K562 (cell line): Measurements from ENCODE around the gene HNRNPA2B1. TPM values are rescaled to one million over a fixed set of nuclear protein-coding genes. Genes with fewer than 3 reads are reported as not detected.

Experiments
- COPS2 ChIP-seq: fragments of 450-650 bp; conservative IDR thresholded peaks from 2 replicates; pipeline ENCODE4 v1.6.1; 2016; ENCODE audit warnings: mild to moderate bottlenecking, moderate library complexity
- GABPA ChIP-seq: fragments of 200-800 bp; sonication (Bioruptor generic); conservative IDR thresholded peaks from 2 replicates; pipeline ENCODE4 v1.6.1; 2016; ENCODE audit warnings: low read depth, missing genetic modification characterization, missing compliant biosample characterization
- HNRNPL ChIP-seq: fragments of 200-400 bp; formaldehyde crosslinking; IDR thresholded peaks from 2 replicates; pipeline ENCODE4 v1.6.1; 2017; ENCODE audit warnings: low read depth, mild to moderate bottlenecking, low read length
- HOMEZ ChIP-seq: fragments of 250-450 bp; sonication (Bioruptor Pico); IDR thresholded peaks from 2 replicates; pipeline ENCODE4 v1.4.0; 2020; ENCODE audit warnings: mild to moderate bottlenecking, moderate library complexity
- KDM5B ChIP-seq: fragments of 200-600 bp; sonication (generic); IDR thresholded peaks from 2 replicates; pipeline ENCODE4 v1.6.1; 2012; ENCODE audit warnings: low read depth, mild to moderate bottlenecking, moderate library complexity, low read length, control low read depth, inconsistent platforms; ENCODE audit not compliant: insufficient replicate concordance
- PHTF2 ChIP-seq: fragments of 250-450 bp; sonication (Bioruptor Pico); IDR thresholded peaks from 2 replicates; pipeline ENCODE4 v1.5.0; 2021; ENCODE audit warnings: mild to moderate bottlenecking
- POLR2A ChIP-seq: fragments of 450-650 bp; conservative IDR thresholded peaks from 2 replicates; pipeline ENCODE4 v1.6.1; 2016
- SPI1 ChIP-seq: IDR thresholded peaks from 2 replicates; pipeline ENCODE4 v1.6.1; 2011; ENCODE audit warnings: low read depth, low read length, control low read depth, borderline replicate concordance
- ZBTB33 ChIP-seq: sonication (generic); formaldehyde crosslinking; IDR thresholded peaks from 2 replicates; pipeline ENCODE4 v1.8.1; 2023; ENCODE audit warnings: mild to moderate bottlenecking, missing genetic modification reagents
- ZFP36 ChIP-seq: fragments of 150-350 bp; IDR thresholded peaks from 2 replicates; pipeline ENCODE4 v1.6.1; 2018; ENCODE audit warnings: low read length, low read depth; ENCODE audit not compliant: partially characterized antibody
- ZNF764 ChIP-seq: fragments of 250-450 bp; sonication (Bioruptor Pico); IDR thresholded peaks from 2 replicates; pipeline ENCODE4 v1.4.0; 2020; ENCODE audit warnings: low read depth, mild to moderate bottlenecking, moderate library complexity
- polyA plus RNA-seq, 8 experiments: library from polyadenylated mRNA; depleted of rRNA in 4 of 8; stranded (reverse) in 5 of 8; unstranded in 3 of 8; fragments of >200 nt; fragmentation: Nextera tagmentation in 2 of 8; fragmentation: Illumina TruSeq in 1 of 8; extraction: Ambion mirVana in 2 of 8; extraction: Trizol in 1 of 8; gene quantifications; 2 replicates each; pipeline versions ENCODE4 v1.2.1 to v1.2.3, GENCODE V29; 2011 to 2014; ENCODE audit warnings: inconsistent platforms in 1 of 8, missing spikeins in 1 of 8
- total RNA-seq, 7 experiments: library from RNA; depleted of rRNA in 6 of 7; stranded (reverse); fragments of >200 nt in 6 of 7; fragmentation: Illumina TruSeq in 2 of 7; extraction: Trizol in 2 of 7; gene quantifications; 2 replicates each; pipeline versions ENCODE4 v1.2.1 to v1.2.3, GENCODE V29; 2011 to 2021; ENCODE audit warnings: low replicate concordance in 1 of 7
- TF ChIP-seq, protein P1 (sequence below): fragments of 200-800 bp; sonication (Bioruptor generic); IDR thresholded peaks from 2 replicates; pipeline ENCODE4 v1.6.1; 2016; ENCODE audit warnings: missing genetic modification characterization, missing compliant biosample characterization
- TF ChIP-seq, protein P2 (sequence below): fragments of 450-650 bp; IDR thresholded peaks from 2 replicates; pipeline ENCODE4 v1.6.1; 2014; ENCODE audit warnings: low read depth, mild to moderate bottlenecking, moderate library complexity, borderline replicate concordance
- TF ChIP-seq, protein P3 (sequence below): fragments of 250-450 bp; sonication (Bioruptor Pico); IDR thresholded peaks from 2 replicates; pipeline ENCODE4 v1.4.0; 2020; ENCODE audit warnings: mild to moderate bottlenecking

The HNRNPA2B1 gene
- total and polyA plus RNA-seq, 9 of the 15 experiments (the other 6 are each of a cell fraction or from before 2014, with no cell fraction given) = 630 to 1,989 (median 865) TPM

- TF ChIP-seq, protein P1, sequence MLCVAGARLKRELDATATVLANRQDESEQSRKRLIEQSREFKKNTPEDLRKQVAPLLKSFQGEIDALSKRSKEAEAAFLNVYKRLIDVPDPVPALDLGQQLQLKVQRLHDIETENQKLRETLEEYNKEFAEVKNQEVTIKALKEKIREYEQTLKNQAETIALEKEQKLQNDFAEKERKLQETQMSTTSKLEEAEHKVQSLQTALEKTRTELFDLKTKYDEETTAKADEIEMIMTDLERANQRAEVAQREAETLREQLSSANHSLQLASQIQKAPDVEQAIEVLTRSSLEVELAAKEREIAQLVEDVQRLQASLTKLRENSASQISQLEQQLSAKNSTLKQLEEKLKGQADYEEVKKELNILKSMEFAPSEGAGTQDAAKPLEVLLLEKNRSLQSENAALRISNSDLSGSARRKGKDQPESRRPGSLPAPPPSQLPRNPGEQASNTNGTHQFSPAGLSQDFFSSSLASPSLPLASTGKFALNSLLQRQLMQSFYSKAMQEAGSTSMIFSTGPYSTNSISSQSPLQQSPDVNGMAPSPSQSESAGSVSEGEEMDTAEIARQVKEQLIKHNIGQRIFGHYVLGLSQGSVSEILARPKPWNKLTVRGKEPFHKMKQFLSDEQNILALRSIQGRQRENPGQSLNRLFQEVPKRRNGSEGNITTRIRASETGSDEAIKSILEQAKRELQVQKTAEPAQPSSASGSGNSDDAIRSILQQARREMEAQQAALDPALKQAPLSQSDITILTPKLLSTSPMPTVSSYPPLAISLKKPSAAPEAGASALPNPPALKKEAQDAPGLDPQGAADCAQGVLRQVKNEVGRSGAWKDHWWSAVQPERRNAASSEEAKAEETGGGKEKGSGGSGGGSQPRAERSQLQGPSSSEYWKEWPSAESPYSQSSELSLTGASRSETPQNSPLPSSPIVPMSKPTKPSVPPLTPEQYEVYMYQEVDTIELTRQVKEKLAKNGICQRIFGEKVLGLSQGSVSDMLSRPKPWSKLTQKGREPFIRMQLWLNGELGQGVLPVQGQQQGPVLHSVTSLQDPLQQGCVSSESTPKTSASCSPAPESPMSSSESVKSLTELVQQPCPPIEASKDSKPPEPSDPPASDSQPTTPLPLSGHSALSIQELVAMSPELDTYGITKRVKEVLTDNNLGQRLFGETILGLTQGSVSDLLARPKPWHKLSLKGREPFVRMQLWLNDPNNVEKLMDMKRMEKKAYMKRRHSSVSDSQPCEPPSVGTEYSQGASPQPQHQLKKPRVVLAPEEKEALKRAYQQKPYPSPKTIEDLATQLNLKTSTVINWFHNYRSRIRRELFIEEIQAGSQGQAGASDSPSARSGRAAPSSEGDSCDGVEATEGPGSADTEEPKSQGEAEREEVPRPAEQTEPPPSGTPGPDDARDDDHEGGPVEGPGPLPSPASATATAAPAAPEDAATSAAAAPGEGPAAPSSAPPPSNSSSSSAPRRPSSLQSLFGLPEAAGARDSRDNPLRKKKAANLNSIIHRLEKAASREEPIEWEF (CRISPR knock-in tag) = no peak
- TF ChIP-seq COPS2 (no peak), ZBTB33 (no peak), PHTF2 (no peak), ZFP36 (no peak), HNRNPL (no peak), GABPA (tag) (peak; percentile 37; the same call in 1 of the 2 replicates), SPI1 (peak; percentile 74), HOMEZ (CRISPR knock-in tag) (no peak), POLR2A (no peak), KDM5B (peak; percentile 34), ZNF764 (CRISPR knock-in tag) (peak; percentile 78)
- TF ChIP-seq, protein P2, sequence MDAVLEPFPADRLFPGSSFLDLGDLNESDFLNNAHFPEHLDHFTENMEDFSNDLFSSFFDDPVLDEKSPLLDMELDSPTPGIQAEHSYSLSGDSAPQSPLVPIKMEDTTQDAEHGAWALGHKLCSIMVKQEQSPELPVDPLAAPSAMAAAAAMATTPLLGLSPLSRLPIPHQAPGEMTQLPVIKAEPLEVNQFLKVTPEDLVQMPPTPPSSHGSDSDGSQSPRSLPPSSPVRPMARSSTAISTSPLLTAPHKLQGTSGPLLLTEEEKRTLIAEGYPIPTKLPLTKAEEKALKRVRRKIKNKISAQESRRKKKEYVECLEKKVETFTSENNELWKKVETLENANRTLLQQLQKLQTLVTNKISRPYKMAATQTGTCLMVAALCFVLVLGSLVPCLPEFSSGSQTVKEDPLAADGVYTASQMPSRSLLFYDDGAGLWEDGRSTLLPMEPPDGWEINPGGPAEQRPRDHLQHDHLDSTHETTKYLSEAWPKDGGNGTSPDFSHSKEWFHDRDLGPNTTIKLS = no peak
- TF ChIP-seq, protein P3, sequence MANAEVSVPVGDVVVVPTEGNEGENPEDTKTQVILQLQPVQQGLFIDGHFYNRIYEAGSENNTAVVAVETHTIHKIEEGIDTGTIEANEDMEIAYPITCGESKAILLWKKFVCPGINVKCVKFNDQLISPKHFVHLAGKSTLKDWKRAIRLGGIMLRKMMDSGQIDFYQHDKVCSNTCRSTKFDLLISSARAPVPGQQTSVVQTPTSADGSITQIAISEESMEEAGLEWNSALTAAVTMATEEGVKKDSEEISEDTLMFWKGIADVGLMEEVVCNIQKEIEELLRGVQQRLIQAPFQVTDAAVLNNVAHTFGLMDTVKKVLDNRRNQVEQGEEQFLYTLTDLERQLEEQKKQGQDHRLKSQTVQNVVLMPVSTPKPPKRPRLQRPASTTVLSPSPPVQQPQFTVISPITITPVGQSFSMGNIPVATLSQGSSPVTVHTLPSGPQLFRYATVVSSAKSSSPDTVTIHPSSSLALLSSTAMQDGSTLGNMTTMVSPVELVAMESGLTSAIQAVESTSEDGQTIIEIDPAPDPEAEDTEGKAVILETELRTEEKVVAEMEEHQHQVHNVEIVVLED = no peak
Measured at GRCh38 chr7:26153823-26154783, 46.4 kb downstream of the HNRNPA2B1 start (continued).
